NB4 (cell line): ENCODE measurements around the gene HIC1.

ENCODE experiments used
- DNase-seq: peaks from one replicate; pipeline ENCODE4 v3.0.0; 2010; ENCODE audit warnings: low read depth
- H3K4me3 ChIP-seq: one replicate; pipeline ENCODE4 v1.5.1; 2011; ENCODE audit warnings: mild to moderate bottlenecking, low read depth, low read length, moderate library complexity
- CTCF ChIP-seq: IDR thresholded peaks from one replicate; pipeline ENCODE4 v1.5.1; 2012; ENCODE audit warnings: low read depth, low read length
- MYC ChIP-seq: IDR thresholded peaks from 2 replicates; pipeline ENCODE4 v1.6.1; 2011; ENCODE audit warnings: low read depth, low read length
- POLR2A ChIP-seq: IDR thresholded peaks from 2 replicates; pipeline ENCODE4 v1.6.1; 2011; ENCODE audit warnings: mild to moderate bottlenecking; ENCODE audit not compliant: insufficient read length; ENCODE audit errors: extremely low read depth
- TF ChIP-seq, protein P1 (sequence below): IDR thresholded peaks from 2 replicates; pipeline ENCODE4 v1.6.1; 2011; ENCODE audit warnings: low read depth, low read length

Gene HIC1

DNA sequence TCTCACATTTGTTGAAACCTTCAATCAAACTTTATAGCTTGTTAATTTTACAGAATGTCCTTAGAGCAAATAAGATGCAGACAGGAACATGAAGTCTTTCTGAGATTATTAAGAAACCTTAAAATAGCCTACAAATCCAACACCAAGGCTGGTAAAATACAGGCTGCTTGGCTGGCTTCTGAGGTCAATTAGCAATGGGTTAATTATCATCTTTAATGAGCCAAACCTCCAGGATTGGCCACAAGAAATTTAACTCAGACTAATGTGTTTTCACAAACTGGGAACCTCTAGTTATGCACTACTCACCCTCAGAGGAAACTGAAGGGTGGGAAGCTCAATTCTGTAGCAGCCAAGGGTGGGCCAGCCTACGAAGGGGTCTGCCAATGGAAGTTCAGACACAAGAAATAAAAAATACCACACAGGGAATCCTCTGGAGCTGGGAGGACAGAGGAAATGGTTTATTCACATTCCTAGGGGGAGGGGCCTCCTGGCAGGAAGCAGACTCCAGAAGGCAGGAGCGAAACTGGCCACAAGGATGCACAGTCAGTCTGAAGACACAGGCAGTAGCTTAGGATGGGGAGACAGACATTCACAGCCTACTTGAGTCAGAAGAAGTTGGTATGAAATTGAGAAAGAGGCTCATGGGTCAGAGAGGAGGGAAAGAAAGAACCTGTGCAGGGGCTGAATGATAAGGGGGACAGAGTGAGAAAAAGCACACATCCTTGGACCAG, 36.1 kb downstream of the HIC1 start:
- no peak overlapping the region for H3K4me3 ChIP-seq
- peak; percentile 11 for DNase-seq
- TF ChIP-seq POLR2A (no peak), MYC (no peak), CTCF (no peak)
- TF ChIP-seq, protein P1, sequence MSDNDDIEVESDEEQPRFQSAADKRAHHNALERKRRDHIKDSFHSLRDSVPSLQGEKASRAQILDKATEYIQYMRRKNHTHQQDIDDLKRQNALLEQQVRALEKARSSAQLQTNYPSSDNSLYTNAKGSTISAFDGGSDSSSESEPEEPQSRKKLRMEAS: no peak

DNA sequence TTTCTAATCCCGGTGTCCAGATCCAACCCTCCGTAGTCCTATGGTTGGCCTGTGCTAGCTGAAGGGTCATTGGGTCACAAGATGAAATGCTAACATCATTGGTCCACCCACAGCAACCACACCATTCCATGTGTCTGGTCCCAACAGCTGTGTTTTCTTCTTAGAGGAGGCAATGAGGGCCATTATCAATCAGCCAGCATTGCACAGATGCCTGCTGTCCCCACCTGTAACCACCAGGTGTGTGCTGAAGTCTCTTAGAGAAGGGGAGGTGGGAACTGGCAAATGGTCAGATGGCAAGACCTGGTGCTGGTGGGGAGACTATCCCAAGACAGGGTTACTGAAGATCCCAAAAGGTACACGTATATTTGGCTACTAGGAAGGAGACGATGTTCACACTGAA, 37.4 kb downstream of the HIC1 start:
- H3K4me3 ChIP-seq: no peak overlapping the region
- TF ChIP-seq MYC (no peak), POLR2A (no peak), CTCF (no peak)
- TF ChIP-seq, protein P1: no peak
- no peak for DNase-seq

- DNase-seq: no peak
- TF ChIP-seq CTCF (no peak), MYC (no peak), POLR2A (no peak)
- TF ChIP-seq, protein P1: no peak
- H3K4me3 ChIP-seq: no peak overlapping the region
These were observed 38.4 kb downstream of the HIC1 start for GRCh38 chr17:2093349-2093748.

DNA sequence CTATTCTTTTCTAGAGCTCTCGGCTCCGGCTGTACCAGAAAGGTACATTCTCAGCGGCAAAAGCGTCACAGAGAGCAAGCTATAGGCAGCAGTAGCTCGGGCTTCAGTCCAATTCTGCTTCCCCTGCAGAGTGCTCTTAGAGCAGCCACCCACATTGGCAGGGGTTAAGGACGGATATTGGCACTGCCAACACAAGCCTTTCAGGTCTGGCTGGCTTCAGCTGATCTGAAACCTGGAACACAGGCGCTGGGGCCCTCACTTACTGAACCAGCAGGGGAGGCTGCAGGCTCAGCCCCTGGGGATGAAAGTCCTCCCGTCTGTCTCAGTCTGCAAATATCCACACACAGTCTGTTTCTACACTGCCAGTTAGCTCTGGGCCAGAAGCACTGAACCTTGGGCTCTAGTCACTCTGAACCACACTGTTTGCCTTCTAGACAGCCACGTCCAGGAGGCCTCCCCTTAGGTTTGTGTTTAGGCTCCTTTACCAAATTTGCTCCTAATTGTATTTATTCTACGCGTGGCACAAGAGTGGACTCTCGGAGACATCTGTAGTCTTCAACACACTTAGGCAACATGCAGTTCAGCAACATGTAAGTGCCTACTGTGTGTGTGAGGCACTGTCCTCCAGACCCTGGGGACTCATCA, 40.1 kb downstream of the HIC1 start:
- no peak overlapping the region for H3K4me3 ChIP-seq
- TF ChIP-seq POLR2A: no peak
- no peak for TF ChIP-seq MYC
- TF ChIP-seq, protein P1: no peak
- TF ChIP-seq CTCF: peak; percentile 8
- DNase-seq: peak; percentile 33

DNA sequence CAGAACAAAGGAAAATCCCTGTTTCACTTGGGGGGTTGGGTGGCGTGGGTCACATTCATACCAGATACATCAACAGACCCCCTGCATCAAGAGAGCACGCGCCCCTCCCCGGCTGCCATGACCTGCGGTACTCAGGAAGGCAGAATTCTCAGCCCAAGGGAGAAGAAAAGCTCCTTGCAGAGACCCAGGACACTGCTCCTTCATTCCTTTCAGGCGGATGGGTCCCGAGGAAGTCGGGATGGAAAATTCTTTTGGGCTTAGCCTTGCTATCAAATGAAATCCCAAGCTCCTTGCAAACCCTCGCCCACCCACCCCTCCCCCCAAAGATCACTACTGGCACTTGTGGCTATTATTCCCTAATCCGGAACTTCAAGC, 40.6 kb downstream of the HIC1 start:
- no peak for DNase-seq
- TF ChIP-seq POLR2A: no peak
- TF ChIP-seq CTCF: no peak
- H3K4me3 ChIP-seq: no peak overlapping the region
